Stimulated activated memory B cell treated with anti-CD40 and anti-IgM and Interleukin-4, amounts not matched to agents 10 μg/mL and 1 μg/mL and 100 μg/mL, for 72 hours (primary cell): ENCODE results near the gene RNF31.

Source experiments
- ATAC-seq: fragments of 150-1000 bp; cut with Tn5 transposase; 2 replicates; pipeline ENCODE4 v1.10.0; 2021
- H3K27ac Mint-ChIP-seq: one replicate; pipeline ENCODE4 v1.8.0; 2022; ENCODE audit warnings: mild to moderate bottlenecking, mixed read lengths
- H3K27me3 Mint-ChIP-seq: one replicate; pipeline ENCODE4 v1.8.0; 2022; ENCODE audit warnings: mixed read lengths
- H3K36me3 Mint-ChIP-seq: one replicate; pipeline ENCODE4 v1.8.0; 2022; ENCODE audit warnings: mixed read lengths
- H3K4me1 Mint-ChIP-seq: one replicate; pipeline ENCODE4 v1.8.0; 2022; ENCODE audit warnings: mixed read lengths
- H3K4me3 Mint-ChIP-seq: one replicate; pipeline ENCODE4 v1.8.0; 2022; ENCODE audit warnings: mild to moderate bottlenecking, moderate library complexity, mixed read lengths
- H3K9me3 Mint-ChIP-seq: one replicate; pipeline ENCODE4 v1.8.0; 2022; ENCODE audit warnings: mixed read lengths

The RNF31 gene

DNA sequence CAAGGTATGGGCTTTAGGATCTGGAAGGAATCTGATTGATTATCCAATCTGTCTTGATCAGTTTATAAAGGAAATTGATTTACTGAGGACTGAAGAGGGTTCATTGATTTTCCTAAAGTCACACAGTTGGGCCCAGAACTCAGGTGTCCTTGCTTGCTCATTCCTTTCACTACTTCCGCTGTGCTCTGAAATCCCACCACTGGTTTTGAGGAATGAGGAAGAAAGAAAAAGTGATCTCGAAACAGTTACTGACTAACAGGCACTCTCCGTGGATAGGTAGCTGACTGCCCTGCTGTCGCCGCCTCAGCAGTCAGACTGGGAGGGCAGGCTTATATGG, 16.9 kb upstream of the RNF31 start, which contains the start of gene FITM1:
FITM1 (plus strand) TSS at position 280 of the 337 bp plus-strand sequence. CDS start 905 bp downstream, outside the sequence.
- Mint-ChIP-seq H3K4me1 (peaks cover 27% of the 10 kb centered on the region), H3K9me3 (no peaks in the 10 kb centered on the region), H3K27me3 (no peaks in the 10 kb centered on the region), H3K27ac (peak within 1 kb of the TSS; percentile 63), H3K36me3 (no peaks in the 10 kb centered on the region), H3K4me3 (no peak within 1 kb of the TSS)
- no peak for ATAC-seq

DNA sequence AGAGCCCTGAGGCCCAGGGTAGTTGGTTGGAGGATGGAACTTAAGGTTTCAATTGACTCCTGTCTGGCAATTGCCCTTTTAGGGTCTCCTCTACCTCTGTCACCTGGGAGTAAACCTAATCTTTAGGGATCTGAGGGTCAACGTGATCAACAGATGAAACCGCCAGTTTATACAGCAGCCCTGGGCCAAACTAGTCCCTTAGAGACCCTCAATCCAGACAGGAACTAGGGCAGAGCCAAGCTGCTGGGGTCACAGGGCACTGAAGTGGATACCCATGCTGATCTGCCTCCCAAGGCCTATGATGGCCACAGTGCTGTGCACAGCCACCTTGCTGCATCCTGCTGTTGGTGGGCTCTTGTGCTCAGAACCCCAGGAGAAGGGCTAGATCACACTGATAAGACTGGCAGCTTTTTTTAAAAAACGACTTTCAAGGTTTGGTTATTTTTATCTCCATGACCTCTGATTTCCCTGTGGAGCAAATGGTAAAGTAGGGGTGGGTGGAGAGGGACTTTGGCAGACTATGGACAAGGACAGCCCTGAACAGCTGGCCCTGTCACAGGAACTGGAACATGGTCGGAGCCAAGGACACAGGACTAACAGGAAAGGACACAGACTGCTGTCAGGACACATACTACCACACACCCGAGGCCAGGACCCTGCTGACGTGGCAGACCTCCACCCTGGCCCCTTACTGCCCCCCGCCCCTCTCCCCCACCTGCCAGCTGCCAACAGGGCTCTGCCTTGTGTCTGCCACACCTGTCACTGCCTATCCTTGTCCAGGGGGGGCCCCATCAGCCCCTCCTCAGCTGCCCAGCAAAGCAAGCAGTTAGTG, 16.4 kb upstream of the RNF31 start:
- ATAC-seq = no peak
- Mint-ChIP-seq H3K27ac (peak overlapping the region; percentile 63), H3K4me1 (peaks cover 30% of the 10 kb centered on the region), H3K4me3 (no peak overlapping the region), H3K27me3 (no peaks in the 10 kb centered on the region), H3K9me3 (no peaks in the 10 kb centered on the region), H3K36me3 (no peaks in the 10 kb centered on the region)

DNA sequence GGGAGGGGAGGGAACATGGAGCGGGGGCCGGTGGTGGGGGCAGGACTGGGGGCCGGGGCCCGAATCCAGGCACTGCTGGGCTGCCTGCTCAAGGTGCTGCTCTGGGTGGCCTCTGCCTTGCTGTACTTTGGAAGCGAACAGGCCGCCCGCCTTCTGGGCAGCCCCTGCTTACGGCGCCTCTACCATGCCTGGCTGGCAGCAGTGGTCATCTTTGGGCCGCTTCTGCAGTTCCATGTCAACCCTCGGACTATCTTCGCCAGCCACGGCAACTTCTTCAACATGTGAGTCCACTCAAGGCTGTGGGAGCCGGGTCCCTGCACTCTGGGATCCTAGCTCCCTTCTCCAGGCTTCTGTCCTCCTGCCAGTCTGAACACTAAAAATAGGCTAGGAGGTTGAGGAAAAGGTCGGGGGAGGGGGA, 15.7 kb upstream of the RNF31 start:
- no peaks in the 10 kb centered on the region for H3K27me3 Mint-ChIP-seq
- ATAC-seq = no peak
- H3K27ac Mint-ChIP-seq = peak overlapping the region; percentile 63
- H3K4me3 Mint-ChIP-seq = no peak overlapping the region
- no peaks in the 10 kb centered on the region for H3K36me3 Mint-ChIP-seq
- peaks cover 32% of the 10 kb centered on the region for H3K4me1 Mint-ChIP-seq
- H3K9me3 Mint-ChIP-seq = no peaks in the 10 kb centered on the region

DNA sequence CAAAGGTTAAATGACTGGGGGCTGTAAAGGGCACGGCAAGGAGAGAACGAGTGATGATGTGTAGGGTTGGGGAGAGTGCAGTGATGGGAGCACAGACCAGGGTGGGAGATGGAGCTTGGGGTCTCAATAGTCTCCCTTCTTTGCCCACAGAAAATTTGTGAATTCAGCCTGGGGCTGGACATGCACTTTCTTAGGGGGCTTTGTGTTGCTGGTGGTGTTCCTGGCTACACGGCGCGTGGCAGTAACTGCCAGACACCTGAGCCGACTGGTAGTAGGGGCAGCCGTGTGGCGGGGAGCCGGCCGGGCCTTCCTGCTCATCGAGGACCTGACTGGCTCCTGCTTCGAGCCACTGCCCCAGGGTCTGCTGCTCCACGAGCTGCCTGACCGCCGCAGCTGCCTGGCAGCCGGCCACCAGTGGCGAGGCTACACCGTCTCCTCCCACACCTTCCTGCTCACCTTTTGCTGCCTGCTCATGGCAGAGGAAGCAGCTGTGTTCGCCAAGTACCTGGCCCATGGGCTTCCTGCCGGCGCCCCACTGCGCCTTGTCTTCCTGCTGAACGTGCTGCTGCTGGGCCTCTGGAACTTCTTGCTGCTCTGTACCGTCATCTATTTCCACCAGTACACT, 15.1 kb upstream of the RNF31 start:
- no peak for ATAC-seq
- H3K4me1 Mint-ChIP-seq = peaks cover 38% of the 10 kb centered on the region
- H3K27ac Mint-ChIP-seq = peak overlapping the region; percentile 63
- H3K36me3 Mint-ChIP-seq = peaks cover 5% of the 10 kb centered on the region
- H3K9me3 Mint-ChIP-seq = no peaks in the 10 kb centered on the region
- no peak overlapping the region for H3K4me3 Mint-ChIP-seq
- H3K27me3 Mint-ChIP-seq = no peaks in the 10 kb centered on the region

DNA sequence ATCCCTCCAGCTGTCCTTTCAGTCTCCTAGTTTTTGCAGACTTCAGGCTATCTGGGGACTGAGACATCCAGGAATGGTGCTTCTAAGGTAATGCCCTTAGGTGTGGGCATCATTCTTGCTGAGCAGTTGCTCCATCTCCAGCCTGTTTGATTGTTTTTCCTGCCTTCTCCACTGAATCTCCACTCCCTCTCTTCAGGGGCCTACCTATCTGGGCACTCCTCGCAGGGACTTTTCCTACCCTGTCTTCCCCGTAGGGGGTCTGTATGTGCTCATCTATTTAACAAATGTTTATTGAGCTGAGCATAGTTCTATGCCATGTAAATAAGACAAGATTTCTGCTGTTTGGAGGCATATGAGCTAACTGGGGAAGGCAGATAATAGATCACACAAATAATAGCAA, 14.3 kb upstream of the RNF31 start:
- ATAC-seq = no peak
- H3K27me3 Mint-ChIP-seq = no peaks in the 10 kb centered on the region
- peaks cover 9% of the 10 kb centered on the region for H3K36me3 Mint-ChIP-seq
- H3K27ac Mint-ChIP-seq = peak overlapping the region; percentile 63
- H3K4me1 Mint-ChIP-seq = peaks cover 39% of the 10 kb centered on the region
- no peak overlapping the region for H3K4me3 Mint-ChIP-seq
- H3K9me3 Mint-ChIP-seq = no peaks in the 10 kb centered on the region

DNA sequence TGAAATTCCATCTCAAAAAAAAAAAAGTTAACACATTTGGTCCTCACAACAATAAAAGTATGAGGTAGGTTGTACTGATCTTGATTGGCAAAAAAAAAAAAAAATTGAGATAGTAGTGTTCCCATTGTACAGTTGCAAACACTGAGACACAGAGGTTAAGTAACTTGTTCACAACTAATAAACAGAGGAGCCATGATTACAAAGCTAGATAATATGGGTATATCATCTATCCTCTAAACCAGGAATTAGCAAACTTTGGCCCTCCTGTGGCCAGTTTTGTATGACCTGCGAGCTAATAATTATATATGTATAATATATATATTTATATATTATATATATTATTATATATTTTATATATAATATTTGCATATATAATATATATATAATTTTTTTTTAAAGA, 13.6 kb upstream of the RNF31 start:
- Mint-ChIP-seq H3K27me3 (no peaks in the 10 kb centered on the region), H3K36me3 (peaks cover 16% of the 10 kb centered on the region), H3K9me3 (no peaks in the 10 kb centered on the region), H3K4me3 (no peak overlapping the region), H3K27ac (no peak overlapping the region), H3K4me1 (peaks cover 43% of the 10 kb centered on the region)
- ATAC-seq = no peak

DNA sequence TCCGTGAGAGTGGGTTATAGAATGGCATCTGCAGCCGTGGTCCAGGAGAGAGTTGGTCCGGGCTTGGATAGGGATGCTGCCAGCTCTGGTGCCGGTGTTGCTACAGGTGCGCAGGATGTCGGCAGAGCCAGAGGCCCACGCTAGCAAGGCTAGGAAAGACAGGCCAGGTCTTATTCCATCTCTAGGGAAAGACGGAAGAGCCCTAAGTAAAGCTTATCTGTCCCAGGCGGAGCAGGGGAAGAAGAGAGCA, 11.8 kb upstream of the RNF31 start:
- no peaks in the 10 kb centered on the region for H3K27me3 Mint-ChIP-seq
- H3K36me3 Mint-ChIP-seq = peaks cover 25% of the 10 kb centered on the region
- no peaks in the 10 kb centered on the region for H3K9me3 Mint-ChIP-seq
- H3K4me1 Mint-ChIP-seq = peaks cover 57% of the 10 kb centered on the region
- H3K4me3 Mint-ChIP-seq = peak overlapping the region; percentile 86
- H3K27ac Mint-ChIP-seq = peak overlapping the region; percentile 82
- ATAC-seq = peak; percentile 11

DNA sequence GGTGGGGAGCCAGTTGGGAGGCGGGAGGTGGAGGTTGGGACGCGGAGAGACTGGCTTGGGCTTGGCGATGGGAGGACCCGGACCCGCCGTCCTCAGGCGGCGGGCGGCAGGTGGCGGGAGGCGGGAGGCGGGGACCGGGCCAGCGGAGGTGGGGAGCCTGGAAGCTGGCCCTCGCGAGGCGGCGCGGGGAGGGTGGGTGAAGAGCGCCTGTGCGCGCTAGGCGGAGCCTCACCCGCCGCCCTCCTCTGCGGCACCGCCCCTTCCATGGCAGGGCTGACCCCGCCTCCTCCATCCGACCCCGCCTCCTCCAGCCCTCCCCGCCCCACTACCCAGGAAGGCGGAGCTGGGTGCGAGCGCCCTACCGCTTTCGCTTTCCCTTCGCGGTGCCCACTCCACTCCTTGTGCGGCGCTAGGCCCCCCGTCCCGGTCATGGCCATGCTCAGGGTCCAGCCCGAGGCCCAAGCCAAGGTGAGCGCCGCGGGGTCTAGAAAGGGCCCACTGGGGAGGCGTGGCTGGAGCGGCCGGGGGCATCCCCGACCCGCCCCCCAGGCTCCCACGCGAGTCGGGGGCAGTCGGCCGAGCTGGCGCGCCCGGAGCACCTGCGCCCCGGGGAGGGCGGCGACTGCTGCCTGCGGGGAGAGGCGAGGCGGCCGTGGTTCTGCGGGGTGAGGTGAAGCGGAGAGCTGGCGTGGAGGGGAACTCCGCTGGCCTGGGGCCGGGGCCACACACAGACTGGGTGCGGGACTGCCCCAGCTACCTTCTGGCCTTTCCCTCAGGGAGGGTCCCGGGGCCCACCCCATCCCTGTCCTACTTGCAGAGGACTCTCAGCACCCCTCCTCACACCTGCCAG, 11.2 kb upstream of the RNF31 start, which contains the start of gene PSME1:
PSME1 (plus strand) TSS at position 361 of the 850 bp plus-strand sequence; CDS start at position 430, 69 bp downstream.
- Mint-ChIP-seq H3K9me3 (no peaks in the 10 kb centered on the region), H3K27me3 (no peaks in the 10 kb centered on the region), H3K27ac (peak within 1 kb of the TSS; percentile 82), H3K4me3 (peak within 1 kb of the TSS; percentile 86), H3K4me1 (peaks cover 62% of the 10 kb centered on the region), H3K36me3 (peaks cover 25% of the 10 kb centered on the region)
- peak; percentile 97 for ATAC-seq

DNA sequence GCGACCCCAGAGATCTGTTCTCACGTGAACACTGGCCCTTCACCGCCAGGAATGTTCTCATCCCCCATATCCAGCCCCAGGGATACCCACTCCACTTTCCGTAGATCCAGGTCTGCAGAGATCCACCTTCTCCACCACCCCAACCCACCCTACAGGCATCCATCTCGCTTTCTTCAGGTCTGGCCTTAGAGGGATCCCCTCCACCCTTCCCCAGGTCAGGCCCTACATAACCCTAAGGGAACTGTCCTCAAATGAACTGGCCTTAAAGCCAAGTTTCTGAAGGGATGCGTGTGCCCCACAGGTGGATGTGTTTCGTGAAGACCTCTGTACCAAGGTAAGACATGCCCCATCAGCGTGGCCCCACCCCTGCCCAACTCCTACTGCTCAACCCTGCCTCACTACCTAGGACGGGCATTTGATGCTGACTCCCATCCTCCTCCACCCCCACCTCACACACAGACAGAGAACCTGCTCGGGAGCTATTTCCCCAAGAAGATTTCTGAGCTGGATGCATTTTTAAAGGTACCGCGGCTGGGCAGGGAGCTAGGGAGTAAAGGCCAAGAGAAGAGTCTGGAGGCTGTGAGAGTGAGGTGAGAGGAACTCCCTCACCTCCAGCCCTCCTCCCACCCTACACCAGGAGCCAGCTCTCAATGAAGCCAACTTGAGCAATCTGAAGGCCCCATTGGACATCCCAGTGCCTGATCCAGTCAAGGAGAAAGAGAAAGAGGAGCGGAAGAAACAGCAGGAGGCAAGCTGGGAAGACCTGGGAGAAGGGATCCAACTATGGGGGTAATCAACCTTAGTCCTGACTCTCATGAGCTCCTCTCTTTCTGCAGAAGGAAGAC, 10.4 kb upstream of the RNF31 start:
- H3K27ac Mint-ChIP-seq = peak overlapping the region; percentile 82
- ATAC-seq = no peak
- no peaks in the 10 kb centered on the region for H3K9me3 Mint-ChIP-seq
- H3K4me1 Mint-ChIP-seq = peaks cover 59% of the 10 kb centered on the region
- peaks cover 25% of the 10 kb centered on the region for H3K36me3 Mint-ChIP-seq
- no peaks in the 10 kb centered on the region for H3K27me3 Mint-ChIP-seq
- H3K4me3 Mint-ChIP-seq = peak overlapping the region; percentile 86

DNA sequence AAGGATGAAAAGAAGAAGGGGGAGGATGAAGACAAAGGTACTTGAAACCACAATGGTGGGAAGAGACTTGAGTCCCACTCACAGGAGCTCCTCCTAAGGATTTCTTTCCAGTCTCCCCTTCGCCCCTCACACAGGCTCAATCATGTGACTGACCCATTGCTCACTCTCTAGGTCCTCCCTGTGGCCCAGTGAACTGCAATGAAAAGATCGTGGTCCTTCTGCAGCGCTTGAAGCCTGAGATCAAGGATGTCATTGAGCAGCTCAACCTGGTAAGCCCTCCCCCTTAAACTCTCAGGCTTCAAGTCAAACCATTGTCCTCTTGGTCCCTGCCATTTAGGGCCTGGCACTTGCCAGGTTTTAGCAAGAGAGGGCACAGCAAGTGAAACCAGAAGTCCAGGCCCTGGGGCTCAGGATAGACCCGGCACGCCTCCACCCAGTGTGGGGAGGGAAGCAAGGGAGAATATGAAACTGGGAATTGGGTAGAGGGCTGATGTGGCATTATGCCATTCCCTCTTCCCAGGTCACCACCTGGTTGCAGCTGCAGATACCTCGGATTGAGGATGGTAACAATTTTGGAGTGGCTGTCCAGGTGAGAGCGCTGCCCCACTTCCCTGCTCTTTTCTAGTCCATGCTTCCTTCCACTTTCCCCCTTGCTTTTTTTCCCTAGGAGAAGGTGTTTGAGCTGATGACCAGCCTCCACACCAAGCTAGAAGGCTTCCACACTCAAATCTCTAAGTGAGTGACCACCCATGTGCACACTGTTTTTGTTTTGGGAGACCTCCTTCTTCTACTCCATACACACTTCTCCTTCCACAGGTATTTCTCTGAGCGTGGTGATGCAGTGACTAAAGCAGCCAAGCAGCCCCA, 9.5 kb upstream of the RNF31 start:
- Mint-ChIP-seq H3K9me3 (no peaks in the 10 kb centered on the region), H3K4me3 (no peak overlapping the region), H3K4me1 (peaks cover 54% of the 10 kb centered on the region), H3K27ac (peak overlapping the region; percentile 82), H3K27me3 (no peaks in the 10 kb centered on the region), H3K36me3 (peaks cover 28% of the 10 kb centered on the region)
- no peak for ATAC-seq

DNA sequence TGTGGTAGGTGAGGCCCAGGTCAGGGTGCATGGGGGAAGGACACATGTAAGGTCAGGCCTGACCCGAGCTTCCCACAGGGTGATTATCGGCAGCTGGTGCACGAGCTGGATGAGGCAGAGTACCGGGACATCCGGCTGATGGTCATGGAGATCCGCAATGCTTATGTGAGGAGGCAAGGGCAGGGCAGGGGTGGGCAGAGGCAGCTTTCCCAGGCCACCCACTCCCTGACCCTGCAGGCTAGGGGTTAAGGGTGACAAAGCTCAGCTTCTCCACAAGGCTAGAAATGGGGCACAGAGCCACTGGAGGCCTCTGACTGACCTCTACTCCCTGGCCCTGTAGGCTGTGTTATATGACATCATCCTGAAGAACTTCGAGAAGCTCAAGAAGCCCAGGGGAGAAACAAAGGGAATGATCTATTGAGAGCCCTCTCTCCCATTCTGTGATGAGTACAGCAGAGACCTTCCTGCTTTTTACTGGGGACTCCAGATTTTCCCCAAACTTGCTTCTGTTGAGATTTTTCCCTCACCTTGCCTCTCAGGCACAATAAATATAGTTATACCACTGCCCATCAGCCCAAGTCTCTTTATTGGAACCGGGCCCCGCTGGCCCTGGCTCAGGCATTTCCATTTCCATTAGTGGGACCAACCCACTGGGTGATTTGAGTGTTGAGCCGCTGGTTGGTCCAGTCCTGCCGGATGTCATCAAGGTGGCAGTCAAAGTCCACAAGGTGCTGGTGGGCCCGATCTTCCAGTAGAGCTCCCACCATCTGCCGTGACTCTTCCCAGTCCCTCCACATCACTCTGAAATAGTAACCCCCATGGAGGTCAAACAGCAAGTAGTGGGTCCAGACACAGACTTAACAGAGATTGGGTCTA, 8.7 kb upstream of the RNF31 start:
- Mint-ChIP-seq H3K36me3 (peaks cover 36% of the 10 kb centered on the region), H3K27me3 (no peaks in the 10 kb centered on the region), H3K9me3 (no peaks in the 10 kb centered on the region), H3K4me3 (peak overlapping the region; percentile 59), H3K27ac (peak overlapping the region; percentile 7), H3K4me1 (peaks cover 54% of the 10 kb centered on the region)
- ATAC-seq = no peak

DNA sequence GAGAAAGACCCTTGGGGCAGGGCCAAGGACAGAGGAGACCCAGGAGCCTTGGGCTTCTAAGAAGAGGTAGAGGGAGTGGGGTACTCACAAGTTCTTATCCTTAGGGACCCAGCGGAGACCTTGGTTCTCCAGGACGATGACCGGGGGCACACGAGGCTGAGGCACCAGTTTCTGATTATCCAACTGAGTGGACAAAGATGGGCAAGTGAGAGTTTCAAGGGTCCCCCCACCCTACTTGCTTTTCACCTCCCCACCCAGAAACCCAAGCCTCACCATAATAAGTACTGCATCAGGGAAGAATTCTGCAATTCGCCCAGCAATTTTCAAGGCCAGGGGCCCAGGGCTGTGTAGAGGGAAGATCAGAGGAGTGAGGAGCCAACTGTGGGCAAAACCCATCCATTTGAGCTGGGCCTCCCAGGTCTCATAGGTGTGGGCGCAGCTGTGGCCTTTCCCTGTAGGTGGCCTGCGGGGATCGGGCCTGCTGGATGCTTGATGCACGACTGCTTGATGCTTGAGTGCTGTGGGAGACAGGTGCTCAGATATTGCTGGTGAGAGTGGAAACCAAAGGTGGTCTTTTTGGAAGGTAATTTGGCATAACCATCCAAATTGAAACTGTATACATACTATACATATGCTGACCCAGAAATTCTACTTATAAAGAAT, 7.9 kb upstream of the RNF31 start:
- peaks cover 42% of the 10 kb centered on the region for H3K36me3 Mint-ChIP-seq
- peaks cover 60% of the 10 kb centered on the region for H3K4me1 Mint-ChIP-seq
- no peak for ATAC-seq
- peak overlapping the region; percentile 59 for H3K4me3 Mint-ChIP-seq
- peak overlapping the region; percentile 7 for H3K27ac Mint-ChIP-seq
- no peaks in the 10 kb centered on the region for H3K9me3 Mint-ChIP-seq
- H3K27me3 Mint-ChIP-seq = no peaks in the 10 kb centered on the region
